HepG2 (cell line): Measurements from ENCODE around the gene UBE2O. TPM values are rescaled to one million over a fixed set of nuclear protein-coding genes. Genes with fewer than 3 reads are reported as not detected.

Experiments
- CREM ChIP-seq, 2 experiments: sonication (generic) in 1 of 2; formaldehyde crosslinking in 1 of 2; IDR thresholded peaks; 2 replicates each; pipeline versions ENCODE4 v1.4.0 to v1.6.1; 2016 to 2020; ENCODE audit warnings: antibody characterized with exemption in 1 of 2, mild to moderate bottlenecking in 1 of 2, missing genetic modification reagents in 1 of 2
- FOXO4 ChIP-seq: sonication (generic); formaldehyde crosslinking; conservative IDR thresholded peaks from 2 replicates; pipeline ENCODE4 v1.8.1; 2023; ENCODE audit warnings: missing genetic modification reagents
- GLMP ChIP-seq: sonication (generic); formaldehyde crosslinking; IDR thresholded peaks from 2 replicates; pipeline ENCODE4 v1.9.0; 2021; ENCODE audit warnings: missing genetic modification reagents, mild to moderate bottlenecking, borderline replicate concordance
- HDAC1 ChIP-seq: sonication (generic); formaldehyde crosslinking; IDR thresholded peaks from 2 replicates; pipeline ENCODE4 v1.5.1; 2020; ENCODE audit warnings: mild to moderate bottlenecking, missing genetic modification reagents
- HES4 ChIP-seq: sonication (generic); formaldehyde crosslinking; IDR thresholded peaks from 2 replicates; pipeline ENCODE4 v1.9.0; 2021; ENCODE audit warnings: mild to moderate bottlenecking, missing genetic modification reagents, borderline replicate concordance
- HMG20B ChIP-seq: conservative IDR thresholded peaks from 2 replicates; pipeline ENCODE4 v1.6.1; 2016; ENCODE audit warnings: missing genetic modification reagents, missing compliant biosample characterization
- JUNB ChIP-seq: sonication (generic); formaldehyde crosslinking; IDR thresholded peaks from 2 replicates; pipeline ENCODE4 v1.8.0; 2022; ENCODE audit warnings: missing genetic modification reagents, mild to moderate bottlenecking, borderline replicate concordance
- KDM1A ChIP-seq: IDR thresholded peaks from 2 replicates; pipeline ENCODE4 v1.6.1; 2016; ENCODE audit warnings: missing compliant biosample characterization
- MEIS2 ChIP-seq: sonication (generic); formaldehyde crosslinking; IDR thresholded peaks from 2 replicates; pipeline ENCODE4 v1.9.0; 2021; ENCODE audit warnings: mild to moderate bottlenecking, missing genetic modification reagents
- NBN ChIP-seq: fragments of 450-650 bp; conservative IDR thresholded peaks from 2 replicates; pipeline ENCODE4 v1.6.1; 2017
- REL ChIP-seq: sonication (generic); formaldehyde crosslinking; conservative IDR thresholded peaks from 2 replicates; pipeline ENCODE4 v1.8.0; 2022; ENCODE audit warnings: mild to moderate bottlenecking, missing genetic modification reagents, moderate library complexity
- SSRP1 ChIP-seq: IDR thresholded peaks from 2 replicates; pipeline ENCODE4 v1.6.1; 2016; ENCODE audit warnings: control low read depth
- STAG1 ChIP-seq: sonication (generic); formaldehyde crosslinking; IDR thresholded peaks from 2 replicates; pipeline ENCODE4 v1.4.0; 2020; ENCODE audit warnings: missing genetic modification reagents
- TCF7L2 ChIP-seq: IDR thresholded peaks from 2 replicates; pipeline ENCODE4 v1.6.1; 2011; ENCODE audit warnings: mild to moderate bottlenecking, low read depth, low read length, moderate library complexity
- U2AF2 ChIP-seq: fragments of 200-400 bp; formaldehyde crosslinking; IDR thresholded peaks from 2 replicates; pipeline ENCODE4 v1.6.1; 2017; ENCODE audit warnings: low read depth, mild to moderate bottlenecking, low read length
- YEATS2 ChIP-seq: sonication (generic); formaldehyde crosslinking; IDR thresholded peaks from 2 replicates; pipeline ENCODE4 v1.4.0; 2020; ENCODE audit warnings: missing genetic modification reagents, borderline replicate concordance
- ZNF232 ChIP-seq: sonication (generic); formaldehyde crosslinking; IDR thresholded peaks from 2 replicates; pipeline ENCODE4 v1.4.0; 2020; ENCODE audit warnings: missing genetic modification reagents, borderline replicate concordance
- ZNF431 ChIP-seq: sonication (generic); formaldehyde crosslinking; IDR thresholded peaks from 2 replicates; pipeline ENCODE4 v1.9.0; 2022; ENCODE audit warnings: missing genetic modification reagents, low read depth, mild to moderate bottlenecking, borderline replicate concordance
- ZNF451 ChIP-seq: sonication (generic); formaldehyde crosslinking; IDR thresholded peaks from 2 replicates; pipeline ENCODE4 v1.5.0; 2020; ENCODE audit warnings: mild to moderate bottlenecking, missing genetic modification reagents
- ZNF562 ChIP-seq: sonication (generic); formaldehyde crosslinking; IDR thresholded peaks from 2 replicates; pipeline ENCODE4 v1.8.0; 2022; ENCODE audit warnings: missing genetic modification reagents, borderline replicate concordance
- ZNF572 ChIP-seq: sonication (generic); formaldehyde crosslinking; IDR thresholded peaks from 2 replicates; pipeline ENCODE4 v1.5.1; 2020; ENCODE audit warnings: mild to moderate bottlenecking, missing genetic modification reagents
- ZNF704 ChIP-seq: sonication (generic); formaldehyde crosslinking; IDR thresholded peaks from 2 replicates; pipeline ENCODE4 v1.8.1; 2023; ENCODE audit warnings: mild to moderate bottlenecking, inconsistent platforms, moderate library complexity, missing genetic modification reagents, borderline replicate concordance
- ZNF724P ChIP-seq: sonication (generic); formaldehyde crosslinking; IDR thresholded peaks from 2 replicates; pipeline ENCODE4 v1.8.0; 2022; ENCODE audit warnings: missing genetic modification reagents, borderline replicate concordance
- ZNF737 ChIP-seq: sonication (generic); formaldehyde crosslinking; IDR thresholded peaks from 2 replicates; pipeline ENCODE4 v1.5.0; 2020; ENCODE audit warnings: missing genetic modification reagents, mild to moderate bottlenecking, borderline replicate concordance
- ZNF790 ChIP-seq: sonication (generic); formaldehyde crosslinking; IDR thresholded peaks from 2 replicates; pipeline ENCODE4 v1.8.0; 2022; ENCODE audit warnings: missing genetic modification reagents, mild to moderate bottlenecking, borderline replicate concordance
- ZNF841 ChIP-seq: sonication (generic); formaldehyde crosslinking; IDR thresholded peaks from 2 replicates; pipeline ENCODE4 v1.8.1; 2023; ENCODE audit warnings: missing genetic modification reagents, borderline replicate concordance
- ZUFSP ChIP-seq: sonication (generic); formaldehyde crosslinking; IDR thresholded peaks from 2 replicates; pipeline ENCODE4 v1.9.0; 2021; ENCODE audit warnings: missing genetic modification reagents, mild to moderate bottlenecking, borderline replicate concordance
- polyA plus RNA-seq, 8 experiments: library from polyadenylated mRNA; depleted of rRNA in 3 of 8; stranded (reverse) in 7 of 8; unstranded in 1 of 8; fragments of >200 nt; fragmentation: Illumina TruSeq in 4 of 8; extraction: Trizol in 4 of 8; gene quantifications; 2 replicates each; pipeline versions ENCODE4 v1.2.1 to v1.2.3, GENCODE V29; 2011 to 2016; ENCODE audit warnings: low read depth in 4 of 8, missing spikeins in 1 of 8, mixed read lengths in 1 of 8; ENCODE audit not compliant: insufficient read depth in 1 of 8
- total RNA-seq, 5 experiments: library from RNA; depleted of rRNA; stranded (reverse); fragments of >200 nt; fragmentation: Illumina TruSeq; extraction: Trizol; gene quantifications; 2 replicates each; pipeline ENCODE4 v1.2.3, GENCODE V29; 2016; ENCODE audit warnings: low read depth in 1 of 5

Gene UBE2O
- total and polyA plus RNA-seq, 2 of the 13 experiments (the other 11 are each of a cell fraction or from before 2014, with no cell fraction given) = 21.5 to 23.5 TPM

GRCh38 chr17:76357597-76358158, 95.3 kb downstream of the UBE2O start (continued):
- TF ChIP-seq ZNF704 (CRISPR knock-in tag) (no peak), ZNF790 (CRISPR knock-in tag) (0 out of 2 replicates have a peak, but pooled peaks have one; percentile 35), NBN (no peak), ZUFSP (CRISPR knock-in tag) (no peak), ZNF562 (no peak), ZNF431 (CRISPR knock-in tag) (no peak), SSRP1 (no peak), HDAC1 (CRISPR knock-in tag) (no peak), ZNF451 (CRISPR knock-in tag) (no peak), JUNB (CRISPR knock-in tag) (no peak), ZNF841 (no peak), REL (CRISPR knock-in tag) (no peak), STAG1 (no peak), CREM (IDR thresholded peaks at IDR 0.05) (no peak), CREM (CRISPR knock-in tag; IDR thresholded peaks at IDR 0.05) (no peak), U2AF2 (no peak), MEIS2 (CRISPR knock-in tag) (no peak), HES4 (CRISPR knock-in tag) (no peak), TCF7L2 (no peak), YEATS2 (CRISPR knock-in tag) (no peak), FOXO4 (CRISPR knock-in tag) (no peak), ZNF724P (CRISPR knock-in tag) (no peak), ZNF572 (no peak), HMG20B (CRISPR knock-in tag) (no peak), KDM1A (CRISPR knock-in tag) (0 out of 2 replicates have a peak, but pooled peaks have one; percentile 21), GLMP (CRISPR knock-in tag) (no peak), ZNF232 (CRISPR knock-in tag) (no peak), ZNF737 (CRISPR knock-in tag) (no peak)
